Measurements from ENCODE around the gene MRAS. TPM values are rescaled to one million over a fixed set of nuclear protein-coding genes. Genes with fewer than 3 reads are reported as not detected.

The MRAS gene
- total and polyA plus RNA-seq, 8 donors, result 2.3 to 12.6 (median 4.7) TPM

DNA sequence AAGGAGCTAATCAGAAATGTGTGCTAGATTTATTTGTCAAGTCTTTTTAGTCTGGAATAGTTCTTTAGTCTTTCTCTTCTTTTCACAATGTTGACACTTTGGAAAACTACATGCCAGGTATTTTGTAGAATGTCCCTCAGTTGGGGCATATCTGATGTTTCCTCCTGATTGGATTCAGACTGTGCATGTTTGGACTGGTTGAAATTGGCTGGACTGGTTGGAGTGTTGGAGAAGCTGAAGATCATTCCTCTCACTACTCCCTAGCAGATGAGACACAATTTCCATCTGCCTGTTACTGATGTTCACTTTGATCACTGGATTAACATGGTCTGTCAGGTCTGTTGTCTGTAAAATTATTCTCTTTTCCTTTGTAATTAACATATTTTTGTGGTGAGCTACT is 22.4 kb upstream of the MRAS start:
- FAIRE-seq, result no peak

GRCh38 chr3:138326866-138327595 is 21.3 kb upstream of the MRAS start:
- H3K27ac ChIP-seq, result no peak overlapping the region
- FAIRE-seq (no peak), ATAC-seq (no peak), DNase-seq (no peak)
- H3K9me3 ChIP-seq, result no peaks in the 10 kb centered on the region
- TF ChIP-seq, protein P1, sequence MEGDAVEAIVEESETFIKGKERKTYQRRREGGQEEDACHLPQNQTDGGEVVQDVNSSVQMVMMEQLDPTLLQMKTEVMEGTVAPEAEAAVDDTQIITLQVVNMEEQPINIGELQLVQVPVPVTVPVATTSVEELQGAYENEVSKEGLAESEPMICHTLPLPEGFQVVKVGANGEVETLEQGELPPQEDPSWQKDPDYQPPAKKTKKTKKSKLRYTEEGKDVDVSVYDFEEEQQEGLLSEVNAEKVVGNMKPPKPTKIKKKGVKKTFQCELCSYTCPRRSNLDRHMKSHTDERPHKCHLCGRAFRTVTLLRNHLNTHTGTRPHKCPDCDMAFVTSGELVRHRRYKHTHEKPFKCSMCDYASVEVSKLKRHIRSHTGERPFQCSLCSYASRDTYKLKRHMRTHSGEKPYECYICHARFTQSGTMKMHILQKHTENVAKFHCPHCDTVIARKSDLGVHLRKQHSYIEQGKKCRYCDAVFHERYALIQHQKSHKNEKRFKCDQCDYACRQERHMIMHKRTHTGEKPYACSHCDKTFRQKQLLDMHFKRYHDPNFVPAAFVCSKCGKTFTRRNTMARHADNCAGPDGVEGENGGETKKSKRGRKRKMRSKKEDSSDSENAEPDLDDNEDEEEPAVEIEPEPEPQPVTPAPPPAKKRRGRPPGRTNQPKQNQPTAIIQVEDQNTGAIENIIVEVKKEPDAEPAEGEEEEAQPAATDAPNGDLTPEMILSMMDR (IDR thresholded peaks at IDR 0.05), result no peak
- no peaks in the 10 kb centered on the region for H3K27me3 ChIP-seq
- H3K4me1 ChIP-seq, result peaks cover 0 to 6% (median 5%) of the 10 kb centered on the region in 3 donors
- no peaks in the 10 kb centered on the region for H3K36me3 ChIP-seq
- WGBS, 2 donors, result 92 to 94% methylated on average over 12 of the region's 12 CpGs
- H3K4me3 ChIP-seq, result no peak overlapping the region
- intact Hi-C loops (cut with DNase I), result no loop called here

More for the DNA sequence above, 22.4 kb upstream of the MRAS start:
- Histone ChIP-seq H3K27me3 (no peaks in the 10 kb centered on the region), H3K9me3 (no peaks in the 10 kb centered on the region), H3K4me3 (no peak overlapping the region), H3K4me1 (peaks cover 0 to 6% (median 5%) of the 10 kb centered on the region in 3 donors), H3K27ac (no peak overlapping the region), H3K36me3 (no peaks in the 10 kb centered on the region)
- intact Hi-C loops (cut with DNase I), result no loop called here
- ATAC-seq (no peak), DNase-seq (no peak)
- TF ChIP-seq, protein P1 (IDR thresholded peaks at IDR 0.05), result no peak

DNA sequence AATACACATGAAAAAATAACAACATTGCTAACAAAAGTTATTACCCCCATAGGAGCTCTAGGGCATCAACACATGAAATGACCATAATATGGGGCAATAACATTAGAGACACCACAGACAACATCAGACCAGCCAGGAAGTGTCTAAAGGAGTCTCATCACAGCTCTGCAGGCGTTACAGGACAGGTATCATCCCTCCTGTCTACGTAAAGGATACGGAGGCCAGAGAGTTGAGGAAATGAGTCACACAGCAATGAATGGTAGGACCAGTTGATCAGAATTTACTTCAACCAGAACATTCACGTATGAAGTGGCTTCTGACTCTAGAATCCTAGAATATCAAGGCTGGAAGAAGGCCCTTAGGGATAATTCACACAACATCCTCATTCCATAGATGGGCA is 20.5 kb upstream of the MRAS start:
- Histone ChIP-seq H3K27ac (no peak overlapping the region), H3K27me3 (no peaks in the 10 kb centered on the region), H3K36me3 (no peaks in the 10 kb centered on the region), H3K4me1 (peaks cover 0 to 6% (median 5%) of the 10 kb centered on the region in 3 donors), H3K9me3 (no peaks in the 10 kb centered on the region), H3K4me3 (no peak overlapping the region)
- WGBS, 2 donors, result 85% methylated on average over 4 of the region's 4 CpGs
- DNase-seq, result no peak
- FAIRE-seq, result no peak
- intact Hi-C loops (cut with DNase I), result no loop called here
- ATAC-seq, result no peak
- TF ChIP-seq, protein P1 (IDR thresholded peaks at IDR 0.05), result no peak

DNA sequence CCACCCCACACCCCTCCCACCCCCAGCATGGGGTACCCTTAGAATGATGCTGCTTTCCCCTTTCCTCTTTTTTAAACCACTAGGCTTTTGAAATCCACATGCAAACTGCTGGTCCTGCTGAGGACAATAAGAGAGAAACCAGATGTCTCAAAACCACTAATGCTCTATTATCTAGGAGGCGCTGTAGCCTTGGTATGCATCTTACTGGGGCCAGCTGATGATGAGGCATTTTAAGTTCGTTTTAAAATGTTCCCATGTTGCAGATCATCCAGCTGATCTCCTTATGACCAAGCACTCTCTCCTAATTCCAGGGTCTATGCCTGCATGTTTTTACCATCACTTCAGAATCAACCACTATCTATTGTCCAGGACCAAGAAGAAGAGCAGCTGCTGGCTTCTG is 20.0 kb upstream of the MRAS start:
- H3K27me3 ChIP-seq, result no peaks in the 10 kb centered on the region
- H3K4me3 ChIP-seq, result no peak overlapping the region
- 36 to 41% methylated on average over 2 of the region's 2 CpGs for WGBS, 2 donors
- no peak for DNase-seq
- H3K36me3 ChIP-seq, result no peaks in the 10 kb centered on the region
- TF ChIP-seq, protein P1 (IDR thresholded peaks at IDR 0.05), result no peak
- no peak overlapping the region for H3K27ac ChIP-seq
- H3K4me1 ChIP-seq, result peaks cover 0 to 6% (median 5%) of the 10 kb centered on the region in 3 donors
- FAIRE-seq, result no peak
- intact Hi-C loops (cut with DNase I), result no loop called here
- ATAC-seq, result no peak
- H3K9me3 ChIP-seq, result no peaks in the 10 kb centered on the region
